NB4 (cell line): ENCODE data around the gene SAT1.

ENCODE experiments used
- CTCF ChIP-seq: IDR thresholded peaks from one replicate; pipeline ENCODE4 v1.5.1; 2012; ENCODE audit warnings: low read depth, low read length
- MAX ChIP-seq: IDR thresholded peaks from 2 replicates; pipeline ENCODE4 v1.6.1; 2011; ENCODE audit warnings: low read depth, low read length
- POLR2A ChIP-seq: IDR thresholded peaks from 2 replicates; pipeline ENCODE4 v1.6.1; 2011; ENCODE audit warnings: mild to moderate bottlenecking; ENCODE audit not compliant: insufficient read length; ENCODE audit errors: extremely low read depth

- TF ChIP-seq CTCF: no peak
- TF ChIP-seq MAX: no peak
- no peak for TF ChIP-seq POLR2A
These were observed 12.8 kb upstream of the SAT1 start for GRCh38 chrX:23770142-23770541.
